ENCODE measurements around the gene SLC35F6. TPM values are rescaled to one million over a fixed set of nuclear protein-coding genes. Genes with fewer than 3 reads are reported as not detected.

SLC35F6 gene
- total RNA-seq, 1 experiment from 2014 or later: 10.3 TPM

- TF ChIP-seq TEAD4 (CRISPR knock-in tag; IDR thresholded peaks at IDR 0.05) (no peak), ZNF317 (CRISPR knock-in tag; IDR thresholded peaks at IDR 0.05; ENCODE audit: borderline replicate concordance, low read depth) (no peak), ZMAT4 (CRISPR knock-in tag; IDR thresholded peaks at IDR 0.05) (no peak), FOXP1 (CRISPR knock-in tag; IDR thresholded peaks at IDR 0.05; ENCODE audit: borderline replicate concordance) (no peak), MXD4 (CRISPR knock-in tag; IDR thresholded peaks at IDR 0.05; ENCODE audit: borderline replicate concordance) (no peak), ZNF396 (CRISPR knock-in tag; IDR thresholded peaks at IDR 0.05; ENCODE audit: borderline replicate concordance) (no peak), E2F1 (CRISPR knock-in tag; IDR thresholded peaks at IDR 0.05) (no peak), NFYB (CRISPR knock-in tag; conservative IDR thresholded peaks at IDR 0.05; ENCODE audit: low read depth) (no peak), MYBL2 (CRISPR knock-in tag; IDR thresholded peaks at IDR 0.05) (no peak), IRF2 (CRISPR knock-in tag; IDR thresholded peaks at IDR 0.05; ENCODE audit: borderline replicate concordance, low read depth) (no peak)
Measured at GRCh38 chr2:26715528-26716270, 48.4 kb upstream of the SLC35F6 start (continued).

- no peaks in the 10 kb centered on the region for H3K36me3 Mint-ChIP-seq
- ATAC-seq (no peak), DNase-seq (ENCODE audit: low spot score) (no peak)
- ChIA-PET POLR2A (no interaction called here), CTCF (no interaction called here)
- no peak overlapping the region for H3K27ac Mint-ChIP-seq
- no peak overlapping the region for H3K4me3 Mint-ChIP-seq
- no peaks in the 10 kb centered on the region for H3K9me3 Mint-ChIP-seq
- H3K27me3 Mint-ChIP-seq (ENCODE audit: low read depth): no peaks in the 10 kb centered on the region; the same call in 1 of the 2 replicates
- peaks cover 7% of the 10 kb centered on the region for H3K4me1 Mint-ChIP-seq
- TF ChIP-seq ATF3 (CRISPR knock-in tag; conservative IDR thresholded peaks at IDR 0.05) (no peak), IRF1 (CRISPR knock-in tag; IDR thresholded peaks at IDR 0.05) (no peak), ATF1 (CRISPR knock-in tag; IDR thresholded peaks at IDR 0.05) (no peak), ERG (CRISPR knock-in tag; IDR thresholded peaks at IDR 0.05) (no peak), ZNF425 (CRISPR knock-in tag; conservative IDR thresholded peaks at IDR 0.05) (no peak), OVOL2 (CRISPR knock-in tag; IDR thresholded peaks at IDR 0.05; ENCODE audit: borderline replicate concordance) (no peak), SMAD4 (CRISPR knock-in tag; IDR thresholded peaks at IDR 0.05) (no peak), CTCF (IDR thresholded peaks at IDR 0.05) (no peak), MAX (CRISPR knock-in tag; IDR thresholded peaks at IDR 0.05) (no peak), ZNF232 (CRISPR knock-in tag; IDR thresholded peaks at IDR 0.05) (no peak), ZNF532 (CRISPR knock-in tag; IDR thresholded peaks at IDR 0.05; ENCODE audit: borderline replicate concordance) (no peak), ZSCAN18 (CRISPR knock-in tag; IDR thresholded peaks at IDR 0.05) (no peak)
Measured at GRCh38 chr2:26716340-26716739, 47.7 kb upstream of the SLC35F6 start.
